ENCODE data around the gene DNAJA4.

The DNAJA4 gene

GRCh38 chr15:78291052-78291451 is 26.7 kb downstream of the DNAJA4 start:
- TF ChIP-seq, protein P1, sequence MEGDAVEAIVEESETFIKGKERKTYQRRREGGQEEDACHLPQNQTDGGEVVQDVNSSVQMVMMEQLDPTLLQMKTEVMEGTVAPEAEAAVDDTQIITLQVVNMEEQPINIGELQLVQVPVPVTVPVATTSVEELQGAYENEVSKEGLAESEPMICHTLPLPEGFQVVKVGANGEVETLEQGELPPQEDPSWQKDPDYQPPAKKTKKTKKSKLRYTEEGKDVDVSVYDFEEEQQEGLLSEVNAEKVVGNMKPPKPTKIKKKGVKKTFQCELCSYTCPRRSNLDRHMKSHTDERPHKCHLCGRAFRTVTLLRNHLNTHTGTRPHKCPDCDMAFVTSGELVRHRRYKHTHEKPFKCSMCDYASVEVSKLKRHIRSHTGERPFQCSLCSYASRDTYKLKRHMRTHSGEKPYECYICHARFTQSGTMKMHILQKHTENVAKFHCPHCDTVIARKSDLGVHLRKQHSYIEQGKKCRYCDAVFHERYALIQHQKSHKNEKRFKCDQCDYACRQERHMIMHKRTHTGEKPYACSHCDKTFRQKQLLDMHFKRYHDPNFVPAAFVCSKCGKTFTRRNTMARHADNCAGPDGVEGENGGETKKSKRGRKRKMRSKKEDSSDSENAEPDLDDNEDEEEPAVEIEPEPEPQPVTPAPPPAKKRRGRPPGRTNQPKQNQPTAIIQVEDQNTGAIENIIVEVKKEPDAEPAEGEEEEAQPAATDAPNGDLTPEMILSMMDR (IDR thresholded peaks at IDR 0.05; ENCODE audit: low read depth, low read length) = no peak
- H3K4me3 ChIP-seq (ENCODE audit: low read depth, low read length) = no peak overlapping the region
- no peak overlapping the region for H3K27ac ChIP-seq
- no peaks in the 10 kb centered on the region for H3K9me3 ChIP-seq (ENCODE audit: severe bottlenecking)
- no peaks in the 10 kb centered on the region for H3K27me3 ChIP-seq (ENCODE audit: insufficient read depth, low read depth, severe bottlenecking)
- H3K36me3 ChIP-seq = peaks cover 4% of the 10 kb centered on the region
- DNase-seq = no peak

GRCh38 chr15:78291698-78292097 is 27.3 kb downstream of the DNAJA4 start:
- no peak for DNase-seq
- Histone ChIP-seq H3K4me3 (ENCODE audit: low read depth, low read length) (no peak overlapping the region), H3K27ac (no peak overlapping the region), H3K36me3 (no peaks in the 10 kb centered on the region; the same call in 1 of the 2 replicates), H3K9me3 (ENCODE audit: severe bottlenecking) (no peaks in the 10 kb centered on the region), H3K27me3 (ENCODE audit: insufficient read depth, low read depth, severe bottlenecking) (no peaks in the 10 kb centered on the region)
- TF ChIP-seq, protein P1 (IDR thresholded peaks at IDR 0.05; ENCODE audit: low read depth, low read length) = no peak

DNA sequence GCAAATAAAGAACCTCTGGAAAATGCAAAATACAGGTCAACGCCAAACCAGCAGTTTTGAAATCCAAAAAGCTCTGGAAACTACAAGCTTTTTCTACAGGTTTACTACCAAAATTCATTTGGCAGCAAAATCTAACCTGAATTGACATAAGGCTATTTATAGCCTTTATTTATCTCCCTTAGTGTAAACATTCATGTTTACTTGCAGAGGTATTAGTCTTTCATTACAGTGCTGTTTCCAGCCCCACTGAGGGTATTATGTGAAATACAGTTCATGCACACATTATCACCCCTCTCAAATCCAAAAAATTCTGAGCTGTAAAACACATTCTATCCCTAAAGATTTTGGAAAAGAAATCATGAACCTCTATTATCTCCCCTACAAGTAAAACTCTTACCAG is 27.9 kb downstream of the DNAJA4 start:
- DNase-seq = no peak
- H3K4me3 ChIP-seq (ENCODE audit: low read depth, low read length) = no peak overlapping the region
- H3K27me3 ChIP-seq (ENCODE audit: insufficient read depth, low read depth, severe bottlenecking) = no peaks in the 10 kb centered on the region
- no peaks in the 10 kb centered on the region; the same call in 1 of the 2 replicates for H3K36me3 ChIP-seq
- H3K9me3 ChIP-seq (ENCODE audit: severe bottlenecking) = no peaks in the 10 kb centered on the region
- H3K27ac ChIP-seq = no peak overlapping the region
- TF ChIP-seq, protein P1 (IDR thresholded peaks at IDR 0.05; ENCODE audit: low read depth, low read length) = no peak

GRCh38 chr15:78299101-78299930 is 35.0 kb downstream of the DNAJA4 start, which contains the start of gene SKIC8:
TSS of gene SKIC8 (minus strand) at chr15:78299609. CDS start at chr15:78295686, 3,923 bp downstream.
- TF ChIP-seq, protein P1 (IDR thresholded peaks at IDR 0.05; ENCODE audit: low read depth, low read length) = no peak
- H3K27me3 ChIP-seq (ENCODE audit: insufficient read depth, low read depth, severe bottlenecking) = no peaks in the 10 kb centered on the region
- H3K27ac ChIP-seq = peak within 1 kb of the TSS; percentile 69
- H3K36me3 ChIP-seq = no peaks in the 10 kb centered on the region; the same call in 1 of the 2 replicates
- DNase-seq = peak; percentile 95
- no peaks in the 10 kb centered on the region for H3K9me3 ChIP-seq (ENCODE audit: severe bottlenecking)
- peak within 1 kb of the TSS; percentile 89 for H3K4me3 ChIP-seq (ENCODE audit: low read depth, low read length)

- H3K4me3 ChIP-seq (ENCODE audit: low read depth, low read length) = no peak overlapping the region
- H3K27ac ChIP-seq = no peak overlapping the region
- H3K9me3 ChIP-seq (ENCODE audit: severe bottlenecking) = no peaks in the 10 kb centered on the region
- no peaks in the 10 kb centered on the region for H3K27me3 ChIP-seq (ENCODE audit: insufficient read depth, low read depth, severe bottlenecking)
- H3K36me3 ChIP-seq = no peaks in the 10 kb centered on the region; the same call in 1 of the 2 replicates
- TF ChIP-seq, protein P1 (IDR thresholded peaks at IDR 0.05; ENCODE audit: low read depth, low read length) = no peak
- DNase-seq = no peak
Measured at GRCh38 chr15:78301326-78301725, 37.0 kb downstream of the DNAJA4 start.

All from WERI-Rb-1 (cell line).